Measurements from ENCODE around the gene SFXN1.

GRCh38 chr5:175452166-175452565 is 26.2 kb upstream of the SFXN1 start:
- no peak for TF ChIP-seq MAX (IDR thresholded peaks at IDR 0.05)
- TF ChIP-seq REST (IDR thresholded peaks at IDR 0.05; ENCODE audit: low read depth): no peak
- no peak for TF ChIP-seq YY1 (IDR thresholded peaks at IDR 0.05; ENCODE audit: low read depth)
- TF ChIP-seq EGR1 (IDR thresholded peaks at IDR 0.05): no peak
- TF ChIP-seq TEAD4 (IDR thresholded peaks at IDR 0.05): no peak
- no peak for TF ChIP-seq RAD21 (IDR thresholded peaks at IDR 0.05; ENCODE audit: low read depth)
- TF ChIP-seq NFIC (IDR thresholded peaks at IDR 0.05): no peak
- TF ChIP-seq USF1 (IDR thresholded peaks at IDR 0.05): no peak
- TF ChIP-seq FOXM1 (IDR thresholded peaks at IDR 0.05; ENCODE audit: borderline replicate concordance, low read depth): no peak
- no peak for TF ChIP-seq EP300 (IDR thresholded peaks at IDR 0.05; ENCODE audit: borderline replicate concordance)
- TF ChIP-seq CEBPB (IDR thresholded peaks at IDR 0.05): no peak
- no peak for TF ChIP-seq TAF1 (IDR thresholded peaks at IDR 0.05; ENCODE audit: low read depth)
- TF ChIP-seq CREB1 (IDR thresholded peaks at IDR 0.05; ENCODE audit: low read depth): no peak
- no peak for TF ChIP-seq TCF12 (IDR thresholded peaks at IDR 0.05; ENCODE audit: low read depth)

All from Ishikawa (cell line).